Measurements from ENCODE around the gene GABRG3. TPM values are rescaled to one million over a fixed set of nuclear protein-coding genes. Genes with fewer than 3 reads are reported as not detected.

The GABRG3 gene
- total and polyA plus RNA-seq, 10 of the 15 experiments (the other 5 are each of a cell fraction or from before 2014, with no cell fraction given), result 0.15 TPM; not detected in 9

DNA sequence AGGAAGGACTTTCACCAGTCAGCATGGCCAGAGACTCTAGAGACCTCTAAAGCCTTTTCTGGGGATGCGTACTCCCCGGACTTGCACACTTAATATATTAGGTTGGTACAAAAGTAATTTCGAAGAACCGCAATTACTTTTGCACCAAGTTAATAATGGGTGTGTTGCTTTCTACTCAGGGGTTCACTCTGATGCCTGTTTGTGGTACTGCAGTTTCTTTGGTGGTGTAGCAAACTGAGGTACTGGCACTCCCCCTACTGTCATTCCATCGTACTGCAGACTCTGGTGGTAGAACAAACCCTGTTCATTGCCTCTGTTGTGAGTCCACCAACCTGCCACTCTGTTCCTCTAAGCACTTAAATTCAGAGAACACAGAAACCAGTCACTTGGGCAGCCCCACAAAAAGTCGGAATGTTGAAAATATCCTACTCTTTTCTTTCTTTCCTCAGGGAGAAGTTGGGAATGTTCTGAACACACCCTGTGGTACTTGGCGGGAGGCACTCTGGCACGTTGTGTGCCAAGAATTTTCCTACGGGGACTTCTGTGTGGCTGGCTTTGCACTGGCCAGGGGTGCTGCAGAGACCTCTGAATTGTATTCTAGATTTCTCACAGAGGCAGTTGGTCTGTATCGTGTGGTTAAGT is 46.3 kb downstream of the GABRG3 start (continued):
- TF ChIP-seq EZH2 (IDR thresholded peaks at IDR 0.05; ENCODE audit: borderline replicate concordance, control insufficient read depth, low read depth, low read length) (no peak), MYB (IDR thresholded peaks at IDR 0.05; ENCODE audit: borderline replicate concordance, low read depth, low read length) (no peak)
- TF ChIP-seq, protein P1, sequence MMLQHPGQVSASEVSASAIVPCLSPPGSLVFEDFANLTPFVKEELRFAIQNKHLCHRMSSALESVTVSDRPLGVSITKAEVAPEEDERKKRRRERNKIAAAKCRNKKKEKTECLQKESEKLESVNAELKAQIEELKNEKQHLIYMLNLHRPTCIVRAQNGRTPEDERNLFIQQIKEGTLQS (IDR thresholded peaks at IDR 0.05; ENCODE audit: borderline replicate concordance, extremely low read depth, low read depth, low read length), result no peak

DNA sequence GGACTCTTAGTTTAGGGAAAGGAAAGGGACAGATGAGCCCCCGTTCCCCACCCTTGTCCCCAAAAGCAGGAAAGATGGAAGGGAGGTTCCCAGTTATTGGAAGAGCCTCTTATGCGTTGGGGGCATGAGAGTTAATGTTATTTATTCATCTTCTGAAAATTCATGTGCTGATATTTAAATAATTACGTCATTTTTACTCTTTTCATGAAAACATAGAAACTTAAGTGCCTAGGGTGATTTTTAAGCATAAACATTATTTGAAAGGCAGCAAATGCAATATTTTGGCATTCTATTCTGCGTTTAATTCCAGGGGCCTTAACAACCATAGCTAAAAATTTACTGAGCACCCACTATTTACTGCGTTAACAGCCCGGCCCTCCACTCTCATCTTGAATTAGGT is 48.7 kb downstream of the GABRG3 start:
- Histone ChIP-seq H3K4me1 (ENCODE audit: control insufficient read depth, insufficient read depth, low read length) (no peaks in the 10 kb centered on the region), H3K9ac (ENCODE audit: control insufficient read depth, insufficient read depth, low read length) (no peak overlapping the region), H4K20me1 (ENCODE audit: control insufficient read depth, insufficient read depth) (no peaks in the 10 kb centered on the region), H3K79me2 (ENCODE audit: control insufficient read depth, insufficient read depth, low read length) (no peaks in the 10 kb centered on the region), H2AFZ (ENCODE audit: control insufficient read depth, low read depth, low read length) (no peak overlapping the region), H3K9me3 (replicated peaks; ENCODE audit: control insufficient read depth, insufficient read depth, low read length) (no peaks in the 10 kb centered on the region; the same call in 2 of the 3 replicates), H3K4me2 (ENCODE audit: control insufficient read depth, insufficient read depth) (no peak overlapping the region), H3K36me3 (ENCODE audit: control insufficient read depth in 2 of 2, insufficient read depth in 2 of 2, low read length in 1 of 2) (no peaks in the 10 kb centered on the region), H3K27ac (ENCODE audit: control insufficient read depth, insufficient read depth) (no peak overlapping the region), H3K4me3 (no peak overlapping the region), H3K27me3 (replicated peaks in 1 of 2; ENCODE audit: control insufficient read depth in 2 of 2, insufficient read depth in 2 of 2, low read length in 1 of 2) (no peaks in the 10 kb centered on the region)
- intact Hi-C loops (cut with micrococcal nuclease; ENCODE audit: unreplicated experiment), result loop anchor here (5.0 kb wide), 1 partner anchor 127 kb away; no protein-coding TSS in a partner anchor
- BruUV-seq (replicated peaks), result no TSS peak
- POLR2A ChIA-PET, result no interaction called here
- DNase-seq (ENCODE audit: low read depth, low spot score) (no peak), ATAC-seq (no peak), FAIRE-seq (no peak)
- SMC1A ChIA-PET (ENCODE audit: uncharacterized antibody, unreplicated experiment), result no interaction called here
- no peak for TF ChIP-seq SREBF2 (IDR thresholded peaks at IDR 0.05; ENCODE audit: low read length)
- WGBS (ENCODE audit: insufficient coverage, insufficient replicate concordance, low lambda C conversion rate, missing lambda C conversion rate), result 13% methylated on average over 6 of the region's 6 CpGs
- CTCF ChIA-PET, result no interaction called here
- in situ Hi-C loops (cut with MboI), result no loop called here
- RAD21 ChIA-PET (ENCODE audit: unreplicated experiment), result no interaction called here

DNA sequence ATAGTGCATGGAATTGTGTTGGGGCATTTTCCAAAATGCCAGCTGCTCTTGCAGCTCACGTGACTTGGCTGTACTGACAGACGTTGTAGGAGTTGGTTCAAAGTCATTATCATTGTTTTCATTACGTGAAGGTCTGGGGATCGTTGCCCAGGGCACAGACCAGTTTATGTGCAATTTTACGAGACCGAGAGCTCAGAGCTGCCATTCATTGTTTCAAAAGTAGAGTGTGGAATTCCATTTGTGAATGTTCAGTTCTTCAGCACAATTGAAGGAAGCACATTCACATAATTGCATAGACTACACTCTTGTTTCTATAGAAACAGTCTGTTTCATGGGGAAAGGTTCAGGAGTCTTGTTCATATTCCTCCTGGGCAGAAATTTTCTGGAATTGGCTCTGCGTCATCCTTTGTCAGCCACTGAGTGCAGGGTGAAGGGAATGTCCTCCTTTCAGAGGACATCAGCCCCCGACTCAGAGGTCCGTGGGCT is 54.5 kb downstream of the GABRG3 start:
- no peak for DNase-seq (ENCODE audit: low read depth, low spot score)
- RAD21 ChIA-PET (ENCODE audit: unreplicated experiment), result no interaction called here
- no peaks in the 10 kb centered on the region; the same call in 2 of the 3 replicates for H3K9me3 ChIP-seq (replicated peaks; ENCODE audit: control insufficient read depth, insufficient read depth, low read length)
- in situ Hi-C loops (cut with MboI) (no loop called here), intact Hi-C loops (cut with micrococcal nuclease; ENCODE audit: unreplicated experiment) (no loop called here)
- 8% methylated on average over 9 of the region's 9 CpGs for WGBS (ENCODE audit: insufficient coverage, insufficient replicate concordance, low lambda C conversion rate, missing lambda C conversion rate)
- POLR2A ChIA-PET, result no interaction called here
- no peak for ATAC-seq
- H3K27me3 ChIP-seq (replicated peaks in 1 of 2; ENCODE audit: control insufficient read depth in 2 of 2, insufficient read depth in 2 of 2, low read length in 1 of 2), result no peaks in the 10 kb centered on the region
- no peak overlapping the region for H3K4me2 ChIP-seq (ENCODE audit: control insufficient read depth, insufficient read depth)
- FAIRE-seq, result no peak
- no TSS peak for BruUV-seq (replicated peaks)
- SMC1A ChIA-PET (ENCODE audit: uncharacterized antibody, unreplicated experiment), result no interaction called here
- no peaks in the 10 kb centered on the region for H3K79me2 ChIP-seq (ENCODE audit: control insufficient read depth, insufficient read depth, low read length)
- TF ChIP-seq BCL11A (IDR thresholded peaks at IDR 0.05; ENCODE audit: low read depth, low read length), result no peak
- no peak for TF ChIP-seq ESRRA (IDR thresholded peaks at IDR 0.05; ENCODE audit: low read length)
- TF ChIP-seq, protein P2, sequence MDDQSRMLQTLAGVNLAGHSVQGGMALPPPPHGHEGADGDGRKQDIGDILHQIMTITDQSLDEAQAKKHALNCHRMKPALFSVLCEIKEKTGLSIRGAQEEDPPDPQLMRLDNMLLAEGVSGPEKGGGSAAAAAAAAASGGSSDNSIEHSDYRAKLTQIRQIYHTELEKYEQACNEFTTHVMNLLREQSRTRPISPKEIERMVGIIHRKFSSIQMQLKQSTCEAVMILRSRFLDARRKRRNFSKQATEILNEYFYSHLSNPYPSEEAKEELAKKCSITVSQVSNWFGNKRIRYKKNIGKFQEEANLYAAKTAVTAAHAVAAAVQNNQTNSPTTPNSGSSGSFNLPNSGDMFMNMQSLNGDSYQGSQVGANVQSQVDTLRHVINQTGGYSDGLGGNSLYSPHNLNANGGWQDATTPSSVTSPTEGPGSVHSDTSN (IDR thresholded peaks at IDR 0.05; ENCODE audit: insufficient replicate concordance, low read depth, low read length), result no peak
- no peak for TF ChIP-seq CHD1 (IDR thresholded peaks at IDR 0.05; ENCODE audit: low read depth, low read length)
- TF ChIP-seq, protein P3, sequence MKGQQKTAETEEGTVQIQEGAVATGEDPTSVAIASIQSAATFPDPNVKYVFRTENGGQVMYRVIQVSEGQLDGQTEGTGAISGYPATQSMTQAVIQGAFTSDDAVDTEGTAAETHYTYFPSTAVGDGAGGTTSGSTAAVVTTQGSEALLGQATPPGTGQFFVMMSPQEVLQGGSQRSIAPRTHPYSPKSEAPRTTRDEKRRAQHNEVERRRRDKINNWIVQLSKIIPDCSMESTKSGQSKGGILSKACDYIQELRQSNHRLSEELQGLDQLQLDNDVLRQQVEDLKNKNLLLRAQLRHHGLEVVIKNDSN (IDR thresholded peaks at IDR 0.05; ENCODE audit: borderline replicate concordance, extremely low read length, insufficient read depth, low read depth, low read length), result no peak
- TF ChIP-seq NR2C1 (IDR thresholded peaks at IDR 0.05), result no peak
- no peaks in the 10 kb centered on the region for H3K4me1 ChIP-seq (ENCODE audit: control insufficient read depth, insufficient read depth, low read length)
- H4K20me1 ChIP-seq (ENCODE audit: control insufficient read depth, insufficient read depth), result no peaks in the 10 kb centered on the region
- no peaks in the 10 kb centered on the region for H3K36me3 ChIP-seq (ENCODE audit: control insufficient read depth in 2 of 2, insufficient read depth in 2 of 2, low read length in 1 of 2)
- no peak overlapping the region for H3K4me3 ChIP-seq
- no peak overlapping the region for H3K9ac ChIP-seq (ENCODE audit: control insufficient read depth, insufficient read depth, low read length)
- CTCF ChIA-PET, result no interaction called here
- H3K27ac ChIP-seq (ENCODE audit: control insufficient read depth, insufficient read depth), result no peak overlapping the region
- no peak overlapping the region for H2AFZ ChIP-seq (ENCODE audit: control insufficient read depth, low read depth, low read length)
